IPS-NIHi7 (cell line): Measurements from ENCODE around the gene NUMB.
"Not testable (repeated sequence)": the region's sequence is repeated elsewhere in the genome, so short reads cannot be mapped to it uniquely, and the experiment has no call there.

ENCODE experiments used
- DNase-seq: peaks from one replicate; pipeline ENCODE4 v3.0.0; 2012; ENCODE audit warnings: mixed read lengths; ENCODE audit errors: extremely low spot score

Gene NUMB

GRCh38 chr14:73359445-73359844 is 98.9 kb downstream of the NUMB start:
- no peak for DNase-seq

GRCh38 chr14:73358187-73358586 is 100.2 kb downstream of the NUMB start:
- peak; percentile 22 for DNase-seq

GRCh38 chr14:73349091-73349490 is 109.3 kb downstream of the NUMB start:
- DNase-seq, result not testable (repeated sequence)

- DNase-seq, result no peak
These were observed 114.0 kb downstream of the NUMB start for GRCh38 chr14:73344319-73344718.

- DNase-seq, result no peak
These were observed 115.7 kb downstream of the NUMB start for GRCh38 chr14:73342670-73343069.

- DNase-seq, result no peak
These were observed 118.3 kb downstream of the NUMB start for GRCh38 chr14:73339846-73340595.

- no peak for DNase-seq
These were observed 119.1 kb downstream of the NUMB start for GRCh38 chr14:73339206-73339605.

- DNase-seq, result no peak
These were observed 119.8 kb downstream of the NUMB start for GRCh38 chr14:73338551-73338950.

- no peak for DNase-seq
These were observed 125.3 kb downstream of the NUMB start for GRCh38 chr14:73333031-73333430.

- DNase-seq, result no peak
These were observed 132.6 kb downstream of the NUMB start for GRCh38 chr14:73325630-73326299.

GRCh38 chr14:73325063-73325462 is 133.3 kb downstream of the NUMB start:
- no peak for DNase-seq

- DNase-seq, result no peak
These were observed 133.8 kb downstream of the NUMB start for GRCh38 chr14:73324533-73324932.

- DNase-seq, result peak; percentile 21
These were observed 134.4 kb downstream of the NUMB start for GRCh38 chr14:73323896-73324399.

- no peak for DNase-seq
These were observed 145.2 kb downstream of the NUMB start for GRCh38 chr14:73313151-73313550.

- DNase-seq, result no peak
These were observed 145.7 kb downstream of the NUMB start for GRCh38 chr14:73312687-73313086.

- no peak for DNase-seq
These were observed 146.7 kb downstream of the NUMB start for GRCh38 chr14:73311708-73312030.

GRCh38 chr14:73309207-73309606 is 149.1 kb downstream of the NUMB start:
- not testable (repeated sequence) for DNase-seq

- DNase-seq, result no peak
These were observed 151.1 kb downstream of the NUMB start for GRCh38 chr14:73307261-73307660.

- no peak for DNase-seq
These were observed 152.8 kb downstream of the NUMB start for GRCh38 chr14:73305499-73305898.

GRCh38 chr14:73295198-73295796 is 163.0 kb downstream of the NUMB start:
- DNase-seq, result peak; percentile 46

- no peak for DNase-seq
These were observed 164.3 kb downstream of the NUMB start for GRCh38 chr14:73293782-73294781.

GRCh38 chr14:73290279-73290678 is 168.1 kb downstream of the NUMB start:
- DNase-seq, result no peak
